Right lobe of liver (tissue), 4 donors: ENCODE measurements around the gene BUB1B.

Experiments used
- POLR2A ChIP-seq: fragments of 450-650 bp; IDR thresholded peaks from one replicate; pipeline ENCODE4 v1.6.1; 2017; ENCODE audit warnings: antibody characterized with exemption, mild to moderate bottlenecking
- TF ChIP-seq, protein P1 (sequence below), 4 donors: fragments of 200-600 bp in 3 of 4; fragments of 450-650 bp in 1 of 4; IDR thresholded peaks; one replicate each; pipeline versions ENCODE4 v1.5.1 to v1.8.0; 2016 to 2022; ENCODE audit warnings: antibody characterized with exemption in 4 of 4, mild to moderate bottlenecking in 2 of 4
- donor health status: DM: no; HTN: no; CAD: no.
- donor health status: DM: no; HTN: no; CAD: no.
- donor health status: DM: no; HTN: yes; CAD: no.

DNA sequence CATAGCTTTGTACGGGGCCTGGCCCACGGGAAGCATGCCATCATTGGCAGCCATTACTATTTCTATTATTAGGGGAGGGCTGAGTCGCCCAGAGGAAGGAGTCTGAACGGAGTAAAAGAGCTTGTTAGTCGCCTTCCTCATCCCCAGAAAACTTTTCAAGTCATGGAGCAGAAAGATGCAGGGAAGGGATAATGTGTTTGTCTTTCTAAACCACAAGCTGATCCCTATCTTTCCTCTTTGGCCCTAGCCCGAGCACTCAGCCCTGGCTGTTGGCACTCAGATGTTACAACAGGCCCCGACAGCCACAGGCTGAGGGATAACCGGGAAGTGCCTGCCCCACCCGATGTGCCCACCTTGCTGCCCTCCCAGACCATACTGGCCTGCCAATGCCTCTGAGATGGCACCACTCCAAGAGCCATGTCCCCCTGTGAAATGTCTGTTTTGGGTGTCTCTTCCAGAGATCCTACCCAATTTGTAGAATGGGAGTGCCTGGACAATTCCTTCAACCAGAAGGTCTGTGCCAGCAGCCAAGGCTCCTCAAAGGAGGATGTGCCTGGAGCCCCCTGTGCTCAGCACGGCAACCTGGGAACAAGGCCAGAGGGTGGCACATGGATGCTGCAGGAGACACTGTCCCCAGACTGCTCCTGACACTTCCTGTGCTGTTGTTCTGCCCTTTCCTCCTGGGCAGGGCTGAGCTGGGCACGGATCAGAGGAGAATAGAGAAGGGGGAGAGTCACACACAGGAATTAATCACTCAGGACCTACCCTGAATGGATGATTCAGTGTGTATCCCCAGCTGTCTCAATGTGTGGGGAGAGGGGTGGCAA lies 88.8 kb downstream of the BUB1B start:
- TF ChIP-seq, protein P1, sequence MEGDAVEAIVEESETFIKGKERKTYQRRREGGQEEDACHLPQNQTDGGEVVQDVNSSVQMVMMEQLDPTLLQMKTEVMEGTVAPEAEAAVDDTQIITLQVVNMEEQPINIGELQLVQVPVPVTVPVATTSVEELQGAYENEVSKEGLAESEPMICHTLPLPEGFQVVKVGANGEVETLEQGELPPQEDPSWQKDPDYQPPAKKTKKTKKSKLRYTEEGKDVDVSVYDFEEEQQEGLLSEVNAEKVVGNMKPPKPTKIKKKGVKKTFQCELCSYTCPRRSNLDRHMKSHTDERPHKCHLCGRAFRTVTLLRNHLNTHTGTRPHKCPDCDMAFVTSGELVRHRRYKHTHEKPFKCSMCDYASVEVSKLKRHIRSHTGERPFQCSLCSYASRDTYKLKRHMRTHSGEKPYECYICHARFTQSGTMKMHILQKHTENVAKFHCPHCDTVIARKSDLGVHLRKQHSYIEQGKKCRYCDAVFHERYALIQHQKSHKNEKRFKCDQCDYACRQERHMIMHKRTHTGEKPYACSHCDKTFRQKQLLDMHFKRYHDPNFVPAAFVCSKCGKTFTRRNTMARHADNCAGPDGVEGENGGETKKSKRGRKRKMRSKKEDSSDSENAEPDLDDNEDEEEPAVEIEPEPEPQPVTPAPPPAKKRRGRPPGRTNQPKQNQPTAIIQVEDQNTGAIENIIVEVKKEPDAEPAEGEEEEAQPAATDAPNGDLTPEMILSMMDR (IDR thresholded peaks at IDR 0.05): no peak
- no peak for TF ChIP-seq POLR2A
